HEK293T (cell line): ENCODE results near the gene ATP8A1.

ENCODE experiments used
- CTCF ChIA-PET: fragments of 350-600 bp; formaldehyde crosslinking; extraction: SDS; loops from one replicate; lab custom pipeline; 2021; ENCODE audit warnings: antibody characterized with exemption, inconsistent platforms; lab: Yijun Ruan, JAX
- POLR2A ChIA-PET: fragments of 350-600 bp; formaldehyde crosslinking; extraction: SDS; loops from one replicate; lab custom pipeline; 2020; ENCODE audit warnings: antibody characterized with exemption, inconsistent platforms; lab: Yijun Ruan, JAX
- DNase-seq: peaks from one replicate; pipeline ENCODE4 v3.0.0; 2012; ENCODE audit warnings: mixed read lengths; ENCODE audit errors: extremely low spot score
- ARNT ChIP-seq: fragments of 450-650 bp; IDR thresholded peaks from 2 replicates; pipeline ENCODE4 v1.6.1; 2017; ENCODE audit warnings: mild to moderate bottlenecking
- BHLHE40 ChIP-seq: fragments of 450-650 bp; IDR thresholded peaks from 2 replicates; pipeline ENCODE4 v1.6.1; 2016; ENCODE audit warnings: mild to moderate bottlenecking, moderate library complexity, borderline replicate concordance
- CTBP1 ChIP-seq: fragments of 450-650 bp; IDR thresholded peaks from 2 replicates; pipeline ENCODE4 v1.6.1; 2016; ENCODE audit warnings: borderline replicate concordance
- ELF4 ChIP-seq: fragments of 450-650 bp; IDR thresholded peaks from 2 replicates; pipeline ENCODE4 v1.6.1; 2017; ENCODE audit warnings: antibody characterized with exemption
- FOXA1 ChIP-seq: fragments of 450-650 bp; IDR thresholded peaks from 2 replicates; pipeline ENCODE4 v1.6.1; 2016; ENCODE audit warnings: mild to moderate bottlenecking
- FOXK2 ChIP-seq: fragments of 450-650 bp; IDR thresholded peaks from 2 replicates; pipeline ENCODE4 v1.6.1; 2016; ENCODE audit warnings: mild to moderate bottlenecking
- FOXM1 ChIP-seq: fragments of 450-650 bp; IDR thresholded peaks from 2 replicates; pipeline ENCODE4 v1.6.1; 2017; ENCODE audit warnings: mild to moderate bottlenecking, borderline replicate concordance
- HDGF ChIP-seq: fragments of 450-650 bp; IDR thresholded peaks from 2 replicates; pipeline ENCODE4 v1.6.1; 2017; ENCODE audit warnings: antibody characterized with exemption, borderline replicate concordance
- L3MBTL2 ChIP-seq: fragments of 450-650 bp; conservative IDR thresholded peaks from 2 replicates; pipeline ENCODE4 v1.6.1; 2016; ENCODE audit warnings: mild to moderate bottlenecking
- LEF1 ChIP-seq: fragments of 450-650 bp; IDR thresholded peaks from 2 replicates; pipeline ENCODE4 v1.6.1; 2017; ENCODE audit warnings: mild to moderate bottlenecking, borderline replicate concordance
- NFRKB ChIP-seq: fragments of 450-650 bp; IDR thresholded peaks from 2 replicates; pipeline ENCODE4 v1.6.1; 2016; ENCODE audit warnings: mild to moderate bottlenecking, moderate library complexity
- SP1 ChIP-seq: fragments of 450-650 bp; IDR thresholded peaks from 2 replicates; pipeline ENCODE4 v1.6.1; 2017
- SUZ12 ChIP-seq: fragments of 450-650 bp; IDR thresholded peaks from 2 replicates; pipeline ENCODE4 v1.6.1; 2016; ENCODE audit warnings: mild to moderate bottlenecking
- TARDBP ChIP-seq: fragments of 450-650 bp; IDR thresholded peaks from 2 replicates; pipeline ENCODE4 v1.6.1; 2016
- ZNF384 ChIP-seq: fragments of 450-650 bp; IDR thresholded peaks from 2 replicates; pipeline ENCODE4 v1.6.1; 2016
- TF ChIP-seq, protein P1 (sequence below): fragments of 450-650 bp; IDR thresholded peaks from 2 replicates; pipeline ENCODE4 v1.6.1; 2016

The ATP8A1 gene

GRCh38 chr4:42600578-42600977 lies 56.3 kb downstream of the ATP8A1 start:
- POLR2A ChIA-PET, result no interaction called here

GRCh38 chr4:42596918-42597317 lies 60.0 kb downstream of the ATP8A1 start:
- no peak for DNase-seq
- POLR2A ChIA-PET, result no interaction called here
- CTCF ChIA-PET, result no interaction called here
- no peak for TF ChIP-seq HDGF
- TF ChIP-seq L3MBTL2, result no peak
- no peak for TF ChIP-seq FOXM1
- no peak for TF ChIP-seq ELF4
- no peak for TF ChIP-seq TARDBP
- TF ChIP-seq ZNF384, result no peak
- no peak for TF ChIP-seq NFRKB
- TF ChIP-seq, protein P1, sequence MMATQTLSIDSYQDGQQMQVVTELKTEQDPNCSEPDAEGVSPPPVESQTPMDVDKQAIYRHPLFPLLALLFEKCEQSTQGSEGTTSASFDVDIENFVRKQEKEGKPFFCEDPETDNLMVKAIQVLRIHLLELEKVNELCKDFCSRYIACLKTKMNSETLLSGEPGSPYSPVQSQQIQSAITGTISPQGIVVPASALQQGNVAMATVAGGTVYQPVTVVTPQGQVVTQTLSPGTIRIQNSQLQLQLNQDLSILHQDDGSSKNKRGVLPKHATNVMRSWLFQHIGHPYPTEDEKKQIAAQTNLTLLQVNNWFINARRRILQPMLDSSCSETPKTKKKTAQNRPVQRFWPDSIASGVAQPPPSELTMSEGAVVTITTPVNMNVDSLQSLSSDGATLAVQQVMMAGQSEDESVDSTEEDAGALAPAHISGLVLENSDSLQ, result no peak
- no peak for TF ChIP-seq SUZ12
- no peak for TF ChIP-seq FOXK2
- no peak for TF ChIP-seq SP1
- no peak for TF ChIP-seq FOXA1
- no peak for TF ChIP-seq BHLHE40
- no peak for TF ChIP-seq ARNT
- TF ChIP-seq LEF1, result no peak
- TF ChIP-seq CTBP1, result no peak

More at GRCh38 chr4:42600578-42600977, 56.3 kb downstream of the ATP8A1 start:
- CTCF ChIA-PET, result no interaction called here
- no peak for DNase-seq
- TF ChIP-seq TARDBP (no peak), ELF4 (no peak)

GRCh38 chr4:42594888-42595287 lies 62.0 kb downstream of the ATP8A1 start:
- POLR2A ChIA-PET, result no interaction called here
- CTCF ChIA-PET, result no interaction called here
- no peak for TF ChIP-seq FOXA1
- no peak for TF ChIP-seq SP1
- no peak for TF ChIP-seq FOXK2
- TF ChIP-seq, protein P1, result no peak
- TF ChIP-seq CTBP1, result no peak
- no peak for TF ChIP-seq LEF1
- TF ChIP-seq BHLHE40, result no peak
- no peak for DNase-seq

DNA sequence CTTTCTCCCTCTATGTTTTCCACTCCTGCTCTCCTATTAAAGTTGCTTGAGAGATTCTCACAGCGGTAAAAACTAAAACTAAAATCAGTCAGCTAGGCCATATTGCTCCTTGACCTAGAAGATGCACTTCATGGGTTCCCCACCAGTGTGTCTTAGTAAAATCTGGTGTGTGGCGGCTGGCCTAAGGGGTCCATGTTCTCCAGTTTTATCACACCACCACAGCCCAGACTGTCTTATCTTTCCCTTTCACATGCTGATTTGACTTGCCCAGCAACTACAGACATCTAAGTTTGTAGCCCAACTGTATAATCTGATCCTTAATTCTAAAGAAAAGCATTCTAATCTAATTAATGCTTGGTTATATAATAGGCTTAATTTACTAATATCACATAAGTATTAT lies 68.0 kb downstream of the ATP8A1 start:
- TF ChIP-seq NFRKB, result no peak
- no peak for TF ChIP-seq SP1
- TF ChIP-seq FOXA1, result no peak
- TF ChIP-seq TARDBP, result no peak
- TF ChIP-seq ZNF384, result no peak
- no peak for TF ChIP-seq FOXM1
- no peak for TF ChIP-seq CTBP1
- no peak for TF ChIP-seq SUZ12
- TF ChIP-seq, protein P1, result no peak
- DNase-seq, result no peak
- CTCF ChIA-PET, result no interaction called here
- POLR2A ChIA-PET, result no interaction called here

- POLR2A ChIA-PET, result no interaction called here
- no peak for TF ChIP-seq L3MBTL2
- CTCF ChIA-PET, result no interaction called here
- DNase-seq, result no peak
Observed at GRCh38 chr4:42586775-42587174, 70.1 kb downstream of the ATP8A1 start.

DNA sequence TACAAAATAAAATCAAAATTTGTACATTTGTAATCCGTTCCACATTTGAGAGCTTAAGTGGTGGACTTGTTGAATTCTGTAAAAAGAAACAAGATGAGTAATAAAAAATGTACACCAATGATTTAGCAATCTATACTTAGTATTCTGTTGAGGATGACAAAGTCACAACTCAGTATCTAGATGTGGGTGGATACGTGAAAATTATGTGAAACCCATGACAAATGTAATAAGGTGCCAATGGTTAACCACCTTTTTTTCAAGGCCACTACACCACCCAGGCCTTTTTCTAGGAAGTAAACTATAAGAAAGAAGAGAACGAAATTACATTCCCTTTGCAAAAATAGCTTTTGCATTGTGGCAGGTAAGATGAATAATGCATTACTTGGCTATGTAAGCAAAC lies 77.0 kb downstream of the ATP8A1 start:
- no peak for DNase-seq
- POLR2A ChIA-PET, result no interaction called here
- CTCF ChIA-PET, result no interaction called here
- TF ChIP-seq SUZ12 (no peak), FOXK2 (no peak), HDGF (no peak), CTBP1 (no peak), TARDBP (no peak), ARNT (no peak), L3MBTL2 (no peak), ELF4 (no peak), SP1 (no peak), FOXM1 (no peak), NFRKB (no peak), FOXA1 (no peak), ZNF384 (no peak), BHLHE40 (no peak)

GRCh38 chr4:42578187-42578586 lies 78.7 kb downstream of the ATP8A1 start:
- POLR2A ChIA-PET, result no interaction called here

More at GRCh38 chr4:42578187-42578586, 78.7 kb downstream of the ATP8A1 start:
- CTCF ChIA-PET, result interaction anchor here (0.8 kb wide), 1 partner anchor 34 kb away, joined by 3 read pairs; no protein-coding TSS in a partner anchor
- no peak for DNase-seq
- TF ChIP-seq BHLHE40, result no peak
- no peak for TF ChIP-seq SP1
- TF ChIP-seq ELF4, result no peak
- TF ChIP-seq ARNT, result no peak
- TF ChIP-seq HDGF, result no peak
- TF ChIP-seq LEF1, result no peak
- TF ChIP-seq FOXK2, result no peak
- no peak for TF ChIP-seq ZNF384
- no peak for TF ChIP-seq CTBP1
- TF ChIP-seq NFRKB, result no peak
- TF ChIP-seq FOXM1, result no peak
- no peak for TF ChIP-seq TARDBP
- TF ChIP-seq L3MBTL2, result no peak
